ENCODE results near the gene GNAS. TPM values are rescaled to one million over a fixed set of nuclear protein-coding genes. Genes with fewer than 3 reads are reported as not detected.

GNAS gene
- total RNA-seq, 3 donors from 2014 or later (not counting 1 experiment from before 2014, with no cell fraction given): 530 to 823 (median 582) TPM

- 94% methylated on average over 8 of the region's 10 CpGs for WGBS (ENCODE audit: insufficient coverage)
- Mint-ChIP-seq H3K27ac (no peak overlapping the region), H3K4me3 (no peak overlapping the region), H3K27me3 (ENCODE audit: low read depth in 2 of 2) (no peaks in the 10 kb centered on the region), H3K36me3 (no peaks in the 10 kb centered on the region), H3K9me3 (no peaks in the 10 kb centered on the region), H3K4me1 (peaks cover 68 to 69% of the 10 kb centered on the region in 2 donors)
- TF ChIP-seq, protein P1, sequence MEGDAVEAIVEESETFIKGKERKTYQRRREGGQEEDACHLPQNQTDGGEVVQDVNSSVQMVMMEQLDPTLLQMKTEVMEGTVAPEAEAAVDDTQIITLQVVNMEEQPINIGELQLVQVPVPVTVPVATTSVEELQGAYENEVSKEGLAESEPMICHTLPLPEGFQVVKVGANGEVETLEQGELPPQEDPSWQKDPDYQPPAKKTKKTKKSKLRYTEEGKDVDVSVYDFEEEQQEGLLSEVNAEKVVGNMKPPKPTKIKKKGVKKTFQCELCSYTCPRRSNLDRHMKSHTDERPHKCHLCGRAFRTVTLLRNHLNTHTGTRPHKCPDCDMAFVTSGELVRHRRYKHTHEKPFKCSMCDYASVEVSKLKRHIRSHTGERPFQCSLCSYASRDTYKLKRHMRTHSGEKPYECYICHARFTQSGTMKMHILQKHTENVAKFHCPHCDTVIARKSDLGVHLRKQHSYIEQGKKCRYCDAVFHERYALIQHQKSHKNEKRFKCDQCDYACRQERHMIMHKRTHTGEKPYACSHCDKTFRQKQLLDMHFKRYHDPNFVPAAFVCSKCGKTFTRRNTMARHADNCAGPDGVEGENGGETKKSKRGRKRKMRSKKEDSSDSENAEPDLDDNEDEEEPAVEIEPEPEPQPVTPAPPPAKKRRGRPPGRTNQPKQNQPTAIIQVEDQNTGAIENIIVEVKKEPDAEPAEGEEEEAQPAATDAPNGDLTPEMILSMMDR (IDR thresholded peaks at IDR 0.05): no peak
- H3K27ac ChIP-seq (ENCODE audit: low read length): no peak overlapping the region
- no peak overlapping the region for H3K4me3 ChIP-seq (ENCODE audit: low read length)
- intact Hi-C loops (cut with micrococcal nuclease): loop anchor here (10.0 kb wide), 1 partner anchor 265 kb away; the partner anchor contains the start of gene ZNF831
- peaks cover 7% of the 10 kb centered on the region for H3K4me1 ChIP-seq (ENCODE audit: control insufficient read depth, insufficient read depth, low read length)
- ATAC-seq: no peak
- H3K27me3 ChIP-seq (ENCODE audit: control insufficient read depth, insufficient read depth, low read length): no peaks in the 10 kb centered on the region
- H3K36me3 ChIP-seq (ENCODE audit: control insufficient read depth, insufficient read depth, low read length): peaks cover 30% of the 10 kb centered on the region
- H3K9me3 ChIP-seq (ENCODE audit: control insufficient read depth, insufficient read depth, low read length): no peaks in the 10 kb centered on the region
- no peak for DNase-seq
Measured at GRCh38 chr20:58899512-58899911, 47.0 kb downstream of the GNAS start.

DNA sequence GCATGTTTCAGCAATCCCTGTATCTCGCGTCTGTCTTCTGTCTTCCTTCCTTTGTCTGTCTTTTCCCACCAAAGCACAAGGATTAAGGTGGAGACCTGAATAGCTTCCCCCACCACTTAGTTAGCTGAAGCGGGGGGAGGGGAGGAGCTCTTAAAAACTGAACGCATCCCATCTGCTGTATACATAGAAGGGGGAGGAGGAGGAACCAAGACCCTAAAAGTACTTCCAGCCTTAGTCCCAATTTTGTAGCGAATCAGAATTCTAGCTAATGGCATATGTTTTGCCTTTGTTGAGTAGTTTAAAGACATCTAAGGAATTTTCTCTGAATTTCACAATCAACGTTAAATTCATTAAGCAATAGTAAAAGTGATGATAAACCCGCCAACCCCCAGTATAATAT lies 47.9 kb downstream of the GNAS start:
- H3K27me3 ChIP-seq (ENCODE audit: control insufficient read depth, insufficient read depth, low read length): no peaks in the 10 kb centered on the region
- Mint-ChIP-seq H3K36me3 (no peaks in the 10 kb centered on the region), H3K9me3 (no peaks in the 10 kb centered on the region), H3K27me3 (ENCODE audit: low read depth in 2 of 2) (no peaks in the 10 kb centered on the region), H3K4me1 (peaks cover 59 to 60% of the 10 kb centered on the region in 2 donors), H3K4me3 (no peak overlapping the region), H3K27ac (peak overlapping the region; percentile 58 to 60)
- intact Hi-C loops (cut with micrococcal nuclease): no loop called here
- 100% methylated on average over 4 of the region's 7 CpGs for WGBS (ENCODE audit: insufficient coverage)
- no peak overlapping the region for H3K27ac ChIP-seq (ENCODE audit: low read length)
- H3K4me3 ChIP-seq (ENCODE audit: low read length): no peak overlapping the region
- no peak for DNase-seq
- ATAC-seq: no peak
- TF ChIP-seq, protein P1 (IDR thresholded peaks at IDR 0.05): no peak
- H3K9me3 ChIP-seq (ENCODE audit: control insufficient read depth, insufficient read depth, low read length): no peaks in the 10 kb centered on the region
- H3K4me1 ChIP-seq (ENCODE audit: control insufficient read depth, insufficient read depth, low read length): peaks cover 5% of the 10 kb centered on the region
- peaks cover 39% of the 10 kb centered on the region for H3K36me3 ChIP-seq (ENCODE audit: control insufficient read depth, insufficient read depth, low read length)

DNA sequence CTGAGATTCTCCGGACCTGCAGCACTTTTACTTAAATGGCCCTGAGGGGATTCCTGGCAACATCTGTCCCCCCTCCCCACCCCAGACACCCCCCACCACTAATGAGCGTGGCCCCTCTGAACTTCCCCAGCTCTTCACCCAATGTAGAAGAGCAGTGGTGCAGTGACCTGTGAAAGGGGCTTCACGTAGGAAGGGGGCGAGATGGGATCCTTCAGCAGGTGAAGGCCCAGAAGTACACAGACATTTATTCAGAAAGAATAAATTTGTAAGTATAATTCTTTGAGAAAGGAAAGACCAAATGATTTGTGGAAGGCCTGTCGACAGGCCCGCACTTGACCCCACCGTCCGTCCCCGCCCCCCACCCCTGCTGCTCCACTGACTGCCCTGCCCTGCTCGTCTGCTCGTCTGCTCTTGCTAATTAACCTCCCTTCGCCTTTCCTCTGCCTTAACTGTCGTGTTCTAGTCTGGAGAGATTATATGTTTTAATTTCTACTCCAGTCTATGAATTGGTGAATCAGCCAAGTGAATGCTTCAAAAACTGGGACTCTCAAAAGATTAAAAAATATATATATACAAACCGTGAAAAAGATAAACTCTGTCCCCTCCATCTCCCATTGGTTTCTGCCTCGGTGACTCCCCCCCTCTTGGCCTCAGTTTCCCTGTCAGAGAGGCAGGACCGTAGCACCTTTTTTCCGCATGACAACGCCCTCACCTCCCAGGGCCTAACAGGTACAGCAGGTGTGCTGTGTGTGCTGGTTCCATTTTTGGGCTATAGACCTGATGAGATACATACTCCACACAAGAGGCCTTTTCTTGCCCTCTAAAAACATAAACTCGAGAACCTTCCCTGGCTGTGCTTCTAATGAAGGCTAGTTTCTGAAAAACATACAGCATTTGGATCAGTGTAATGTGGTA lies 49.2 kb downstream of the GNAS start:
- 87% methylated on average over 15 of the region's 19 CpGs for WGBS (ENCODE audit: insufficient coverage)
- Histone ChIP-seq H3K4me3 (ENCODE audit: low read length) (no peak overlapping the region), H3K27me3 (ENCODE audit: control insufficient read depth, insufficient read depth, low read length) (no peaks in the 10 kb centered on the region), H3K36me3 (ENCODE audit: control insufficient read depth, insufficient read depth, low read length) (peaks cover 48% of the 10 kb centered on the region), H3K9me3 (ENCODE audit: control insufficient read depth, insufficient read depth, low read length) (no peaks in the 10 kb centered on the region), H3K4me1 (ENCODE audit: control insufficient read depth, insufficient read depth, low read length) (peaks cover 3% of the 10 kb centered on the region), H3K27ac (ENCODE audit: low read length) (no peak overlapping the region)
- ATAC-seq (no peak), DNase-seq (no peak)
- H3K27ac Mint-ChIP-seq: peak overlapping the region; percentile 44 to 66
- TF ChIP-seq, protein P1 (IDR thresholded peaks at IDR 0.05): no peak
- H3K27me3 Mint-ChIP-seq (ENCODE audit: low read depth in 2 of 2): no peaks in the 10 kb centered on the region
- intact Hi-C loops (cut with micrococcal nuclease): no loop called here
- H3K4me1 Mint-ChIP-seq: peaks cover 49 to 52% of the 10 kb centered on the region in 2 donors
- H3K4me3 Mint-ChIP-seq: no peak overlapping the region
- H3K36me3 Mint-ChIP-seq: peaks cover 7% of the 10 kb centered on the region
- no peaks in the 10 kb centered on the region for H3K9me3 Mint-ChIP-seq

All from natural killer cell (primary cell).